ENCODE measurements around the gene SLC12A6.
"Not testable (repeated sequence)": the region's sequence is repeated elsewhere in the genome, so short reads cannot be mapped to it uniquely, and the experiment has no call there.

SLC12A6 gene

GRCh38 chr15:34359416-34359815 lies 21.8 kb upstream of the SLC12A6 start:
- in situ Hi-C loops (cut with MboI; ENCODE audit: low sequenced_read_pairs), result loop anchor here (25.0 kb wide), 2 partner anchors 228 to 247 kb away; partner anchors contain the start of genes EMC7, GOLGA8B and PGBD4

DNA sequence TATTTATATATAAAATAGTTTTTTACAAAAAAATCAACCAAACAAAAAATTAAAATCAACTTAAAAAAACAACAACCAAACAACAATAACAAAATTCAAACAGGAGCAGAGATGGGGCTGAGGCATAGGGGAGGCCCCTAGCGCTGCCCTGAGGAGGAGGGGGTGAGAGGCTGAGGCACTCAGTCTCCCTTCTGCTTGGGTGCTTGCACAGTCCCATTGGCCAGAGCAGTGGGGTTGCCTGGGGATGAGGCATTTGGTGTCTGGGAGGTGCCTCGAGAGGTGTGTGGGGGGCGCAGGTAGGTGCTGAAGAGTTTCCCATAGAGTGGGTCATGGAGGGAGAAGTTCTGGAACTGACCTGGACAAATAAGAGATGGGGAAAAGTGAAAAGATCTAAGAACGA lies 21.4 kb upstream of the SLC12A6 start:
- in situ Hi-C loops (cut with MboI; ENCODE audit: low sequenced_read_pairs), result loop anchor here (25.0 kb wide), 2 partner anchors 228 to 247 kb away; partner anchors contain the start of genes EMC7, GOLGA8B and PGBD4

- in situ Hi-C loops (cut with MboI; ENCODE audit: low sequenced_read_pairs), result loop anchor here (25.0 kb wide), 2 partner anchors 229 to 246 kb away; partner anchors contain the start of genes EMC7, GOLGA8B and PGBD4
Observed at GRCh38 chr15:34358367-34358766, 20.8 kb upstream of the SLC12A6 start.

- in situ Hi-C loops (cut with MboI; ENCODE audit: low sequenced_read_pairs), result loop anchor here (25.0 kb wide), 2 partner anchors 230 to 245 kb away; partner anchors contain the start of genes EMC7, GOLGA8B and PGBD4
Observed at GRCh38 chr15:34357653-34358052, 20.1 kb upstream of the SLC12A6 start.

- in situ Hi-C loops (cut with MboI; ENCODE audit: low sequenced_read_pairs), result loop anchor here (25.0 kb wide), 2 partner anchors 232 to 243 kb away; partner anchors contain the start of genes EMC7, GOLGA8B and PGBD4
Observed at GRCh38 chr15:34355241-34355640, 17.7 kb upstream of the SLC12A6 start.

- in situ Hi-C loops (cut with MboI; ENCODE audit: low sequenced_read_pairs), result loop anchor here (25.0 kb wide), 2 partner anchors 233 to 242 kb away; partner anchors contain the start of genes EMC7, GOLGA8B and PGBD4
Observed at GRCh38 chr15:34354286-34354685, 16.7 kb upstream of the SLC12A6 start.

- in situ Hi-C loops (cut with MboI; ENCODE audit: low sequenced_read_pairs), result loop anchor here (25.0 kb wide), 2 partner anchors 234 to 241 kb away; partner anchors contain the start of genes EMC7, GOLGA8B and PGBD4
Observed at GRCh38 chr15:34353627-34354026, 16.0 kb upstream of the SLC12A6 start.

GRCh38 chr15:34352996-34353395 lies 15.4 kb upstream of the SLC12A6 start:
- in situ Hi-C loops (cut with MboI; ENCODE audit: low sequenced_read_pairs), result loop anchor here (25.0 kb wide), 2 partner anchors 234 to 241 kb away; partner anchors contain the start of genes EMC7, GOLGA8B and PGBD4

- in situ Hi-C loops (cut with MboI; ENCODE audit: low sequenced_read_pairs), result loop anchor here (25.0 kb wide), 2 partner anchors 237 to 238 kb away; partner anchors contain the start of genes EMC7, GOLGA8B and PGBD4
Observed at GRCh38 chr15:34349769-34350168, 12.2 kb upstream of the SLC12A6 start.

DNA sequence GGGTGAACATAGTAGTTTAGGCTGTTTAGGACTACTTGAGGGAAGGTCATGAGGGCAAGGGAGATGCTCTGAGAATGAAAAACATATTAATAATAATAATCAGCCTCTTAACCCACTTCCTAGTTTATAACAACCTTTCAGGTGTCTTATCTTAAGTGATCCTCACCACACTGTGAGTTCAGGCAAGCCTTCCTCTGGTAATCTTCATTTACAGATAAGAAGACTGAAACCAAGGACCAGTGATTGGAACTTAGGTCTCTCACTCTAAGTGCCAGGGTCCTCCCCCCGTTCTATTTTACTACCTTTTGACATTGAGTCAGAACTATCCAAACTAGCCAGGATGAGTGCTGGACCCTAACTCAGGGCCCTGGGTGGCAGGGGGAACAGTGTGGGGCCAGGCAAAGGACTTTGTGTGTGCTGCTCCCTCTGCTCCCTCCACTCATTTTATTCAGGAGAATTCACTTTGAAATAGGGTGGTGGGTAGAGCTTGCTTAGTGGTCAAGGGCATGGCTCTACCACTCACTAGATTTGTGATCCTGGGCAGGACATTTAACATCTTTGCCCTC lies 11.2 kb upstream of the SLC12A6 start:
- in situ Hi-C loops (cut with MboI; ENCODE audit: low sequenced_read_pairs), result no loop called here

DNA sequence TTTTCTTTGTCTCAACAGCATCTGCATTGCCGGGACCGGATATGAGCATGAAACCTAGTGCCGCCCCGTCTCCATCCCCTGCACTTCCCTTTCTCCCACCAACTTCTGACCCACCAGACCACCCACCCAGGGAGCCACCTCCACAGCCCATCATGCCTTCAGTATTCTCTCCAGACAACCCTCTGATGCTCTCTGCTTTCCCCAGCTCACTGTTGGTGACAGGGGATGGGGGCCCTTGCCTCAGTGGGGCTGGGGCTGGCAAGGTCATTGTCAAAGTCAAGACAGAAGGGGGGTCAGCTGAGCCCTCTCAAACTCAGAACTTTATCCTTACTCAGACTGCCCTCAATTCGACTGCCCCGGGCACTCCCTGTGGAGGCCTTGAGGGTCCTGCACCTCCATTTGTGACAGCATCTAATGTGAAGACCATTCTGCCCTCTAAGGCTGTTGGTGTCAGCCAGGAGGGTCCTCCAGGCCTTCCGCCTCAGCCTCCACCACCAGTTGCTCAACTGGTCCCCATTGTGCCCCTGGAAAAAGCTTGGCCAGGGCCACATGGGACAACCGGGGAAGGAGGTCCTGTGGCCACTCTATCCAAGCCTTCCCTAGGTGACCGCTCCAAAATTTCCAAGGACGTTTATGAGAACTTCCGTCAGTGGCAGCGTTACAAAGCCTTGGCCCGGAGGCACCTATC lies 10.5 kb upstream of the SLC12A6 start:
- in situ Hi-C loops (cut with MboI; ENCODE audit: low sequenced_read_pairs), result no loop called here

- in situ Hi-C loops (cut with MboI; ENCODE audit: low sequenced_read_pairs), result no loop called here
Observed at GRCh38 chr15:34342737-34343575, 5.4 kb upstream of the SLC12A6 start, which contains the start of the genes NOP10 and NUTM1. Gene NOP10 (minus strand): TSS chr15:34343136. CDS start chr15:34343073, 63 bp downstream. Gene NUTM1 (plus strand): TSS chr15:34343315. CDS start chr15:34343697, 382 bp downstream.

DNA sequence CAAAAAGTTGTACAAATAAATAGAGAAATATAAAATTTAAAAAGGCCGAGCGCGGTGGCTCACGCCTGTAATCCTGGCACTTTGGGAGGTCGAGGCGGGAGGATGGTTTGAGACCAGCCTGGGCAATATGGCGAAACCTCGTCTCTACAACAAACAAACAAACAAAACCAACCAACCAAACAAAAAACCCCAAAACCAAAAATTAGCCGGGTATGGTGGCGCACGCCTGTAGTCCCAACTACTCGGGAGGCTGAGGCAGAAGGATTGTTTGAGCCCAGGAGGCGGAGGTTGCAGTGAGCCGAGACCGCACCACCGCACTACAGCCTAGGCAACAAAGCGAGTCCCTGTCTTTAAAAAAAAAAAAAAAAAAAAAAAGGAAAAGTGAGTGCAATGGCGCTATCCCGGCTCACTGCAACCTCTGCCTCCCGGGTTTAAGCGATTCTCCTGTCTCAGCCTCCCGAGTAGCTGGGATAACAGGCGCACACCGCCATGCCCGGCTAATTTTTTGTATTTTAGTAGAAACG lies 4.7 kb upstream of the SLC12A6 start:
- in situ Hi-C loops (cut with MboI; ENCODE audit: low sequenced_read_pairs), result not testable (repeated sequence)

- in situ Hi-C loops (cut with MboI; ENCODE audit: low sequenced_read_pairs), result no loop called here
Observed at GRCh38 chr15:34341381-34342212, 4.0 kb upstream of the SLC12A6 start.

DNA sequence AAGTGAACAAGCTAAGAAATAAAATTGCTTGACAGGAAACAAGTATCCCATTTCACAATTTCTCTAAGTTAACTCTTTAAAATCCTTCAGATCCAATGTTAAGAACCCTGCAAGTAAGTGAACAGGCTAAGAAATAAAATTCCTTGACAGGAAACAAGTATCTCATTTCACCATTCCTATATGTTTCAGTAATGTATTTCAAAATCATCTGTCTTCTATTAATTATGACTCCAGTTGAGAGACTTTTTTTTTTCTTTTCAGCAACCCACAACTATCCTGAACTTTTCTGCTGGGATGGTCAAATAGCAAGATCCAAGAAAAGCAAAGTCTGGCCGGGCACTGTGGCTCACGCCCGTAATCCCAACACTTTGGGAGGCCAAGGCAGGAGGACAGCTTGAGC lies 2.4 kb upstream of the SLC12A6 start:
- in situ Hi-C loops (cut with MboI; ENCODE audit: low sequenced_read_pairs), result no loop called here

DNA sequence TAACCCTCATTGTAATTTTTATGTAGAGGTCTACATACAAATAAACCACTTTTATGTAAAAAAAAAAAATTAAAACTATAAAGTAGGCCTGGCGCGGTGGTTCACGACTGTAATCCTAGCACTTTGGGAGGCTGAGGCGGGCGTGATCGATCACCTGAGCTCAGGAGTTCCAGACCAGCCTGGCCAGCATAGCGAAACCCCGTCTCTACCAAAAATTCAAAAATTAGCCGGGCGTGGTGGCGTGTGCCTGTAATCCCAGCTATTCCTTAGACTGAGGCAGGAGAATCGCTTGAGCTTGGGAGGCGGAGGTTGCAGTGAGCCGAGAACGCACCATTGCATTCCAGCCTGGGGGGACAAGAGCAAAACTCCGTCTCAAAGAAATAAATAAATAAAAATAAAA lies 766 bp upstream of the SLC12A6 start:
- in situ Hi-C loops (cut with MboI; ENCODE audit: low sequenced_read_pairs), result no loop called here

GRCh38 chr15:34336991-34337556 lies 507 bp downstream of the SLC12A6 start:
- in situ Hi-C loops (cut with MboI; ENCODE audit: low sequenced_read_pairs), result no loop called here

- in situ Hi-C loops (cut with MboI; ENCODE audit: low sequenced_read_pairs), result no loop called here
Observed at GRCh38 chr15:34336231-34336990, 1.2 kb downstream of the SLC12A6 start.

All from HL-60/S4 treated with retinoic acid at 250 ng/mL for 4 days and 3 days (cell line).